HEK293 (cell line): ENCODE measurements around the gene PLEKHA4.

Experiments
- BCL11B ChIP-seq: fragments of 450-650 bp; formaldehyde crosslinking; IDR thresholded peaks from 2 replicates; pipeline ENCODE4 v1.5.1; 2016; ENCODE audit warnings: low read depth, missing biosample characterization, missing genetic modification characterization
- FEZF1 ChIP-seq: fragments of 450-650 bp; formaldehyde crosslinking; IDR thresholded peaks from 2 replicates; pipeline ENCODE4 v1.5.1; 2016; ENCODE audit warnings: missing biosample characterization, missing genetic modification characterization
- KLF1 ChIP-seq: fragments of 450-650 bp; formaldehyde crosslinking; IDR thresholded peaks from 2 replicates; pipeline ENCODE4 v1.5.1; 2016; ENCODE audit warnings: missing biosample characterization, missing genetic modification characterization
- PRDM1 ChIP-seq: fragments of 450-650 bp; formaldehyde crosslinking; IDR thresholded peaks from 2 replicates; pipeline ENCODE4; 2016; ENCODE audit warnings: missing biosample characterization, missing genetic modification characterization
- SCRT1 ChIP-seq: fragments of 450-650 bp; formaldehyde crosslinking; IDR thresholded peaks from 2 replicates; pipeline ENCODE4 v1.5.1; 2016; ENCODE audit warnings: missing biosample characterization, missing genetic modification characterization, borderline replicate concordance
- TRIM28 ChIP-seq: IDR thresholded peaks from 2 replicates; pipeline ENCODE4 v1.6.1; 2011; ENCODE audit warnings: low read length, control low read depth, borderline replicate concordance
- YY1 ChIP-seq: fragments of 450-650 bp; formaldehyde crosslinking; IDR thresholded peaks from 2 replicates; pipeline ENCODE4 v1.5.1; 2018; ENCODE audit warnings: missing biosample characterization, missing genetic modification characterization
- ZBTB17 ChIP-seq: fragments of 450-650 bp; formaldehyde crosslinking; IDR thresholded peaks from 2 replicates; pipeline ENCODE4 v1.5.1; 2016; ENCODE audit warnings: missing biosample characterization, missing genetic modification characterization
- ZBTB8A ChIP-seq: fragments of 450-650 bp; formaldehyde crosslinking; IDR thresholded peaks from 2 replicates; pipeline ENCODE4 v1.5.1; 2016; ENCODE audit warnings: missing biosample characterization, missing genetic modification characterization
- ZFP37 ChIP-seq: fragments of 450-650 bp; formaldehyde crosslinking; IDR thresholded peaks from 2 replicates; pipeline ENCODE4 v1.5.1; 2016; ENCODE audit warnings: missing biosample characterization, missing genetic modification characterization
- ZFP41 ChIP-seq: fragments of 450-650 bp; formaldehyde crosslinking; IDR thresholded peaks from 2 replicates; pipeline ENCODE4 v1.5.1; 2016; ENCODE audit warnings: missing biosample characterization, missing genetic modification characterization, borderline replicate concordance
- ZNF2 ChIP-seq: fragments of 450-650 bp; formaldehyde crosslinking; IDR thresholded peaks from 2 replicates; pipeline ENCODE4 v1.5.1; 2016; ENCODE audit warnings: missing biosample characterization, missing genetic modification characterization
- ZNF221 ChIP-seq: fragments of 450-650 bp; formaldehyde crosslinking; IDR thresholded peaks from 2 replicates; pipeline ENCODE4 v1.5.1; 2017; ENCODE audit warnings: missing biosample characterization, missing genetic modification characterization, borderline replicate concordance
- ZNF239 ChIP-seq: fragments of 450-650 bp; formaldehyde crosslinking; IDR thresholded peaks from 2 replicates; pipeline ENCODE4 v1.5.1; 2016; ENCODE audit warnings: missing biosample characterization, missing genetic modification characterization
- ZNF26 ChIP-seq: fragments of 450-650 bp; formaldehyde crosslinking; IDR thresholded peaks from 2 replicates; pipeline ENCODE4 v1.5.1; 2016; ENCODE audit warnings: missing biosample characterization, missing genetic modification characterization
- ZNF302 ChIP-seq: fragments of 450-650 bp; formaldehyde crosslinking; IDR thresholded peaks from 2 replicates; pipeline ENCODE4 v1.5.1; 2016; ENCODE audit warnings: missing biosample characterization, missing genetic modification characterization, low read depth
- ZNF362 ChIP-seq: fragments of 450-650 bp; formaldehyde crosslinking; IDR thresholded peaks from 2 replicates; pipeline ENCODE4 v1.5.1; 2016; ENCODE audit warnings: missing biosample characterization, missing genetic modification characterization
- ZNF473 ChIP-seq: fragments of 450-650 bp; formaldehyde crosslinking; IDR thresholded peaks from 2 replicates; pipeline ENCODE4 v1.5.1; 2017; ENCODE audit warnings: missing biosample characterization, missing genetic modification characterization
- ZNF580 ChIP-seq: fragments of 450-650 bp; formaldehyde crosslinking; IDR thresholded peaks from 2 replicates; pipeline ENCODE4 v1.5.1; 2016; ENCODE audit warnings: missing biosample characterization, missing genetic modification characterization
- ZNF621 ChIP-seq: fragments of 450-650 bp; formaldehyde crosslinking; IDR thresholded peaks from 2 replicates; pipeline ENCODE4 v1.5.1; 2017; ENCODE audit warnings: missing biosample characterization, missing genetic modification characterization
- ZNF623 ChIP-seq: fragments of 450-650 bp; formaldehyde crosslinking; IDR thresholded peaks from 2 replicates; pipeline ENCODE4 v1.5.1; 2016; ENCODE audit warnings: missing biosample characterization, missing genetic modification characterization
- ZNF660 ChIP-seq: fragments of 450-650 bp; IDR thresholded peaks from 2 replicates; pipeline ENCODE4 v1.5.1; 2018; ENCODE audit warnings: missing biosample characterization, mild to moderate bottlenecking, missing genetic modification characterization
- ZNF704 ChIP-seq: fragments of 450-650 bp; formaldehyde crosslinking; IDR thresholded peaks from 2 replicates; pipeline ENCODE4 v1.5.1; 2016; ENCODE audit warnings: missing biosample characterization, missing genetic modification characterization
- ZNF707 ChIP-seq: fragments of 450-650 bp; formaldehyde crosslinking; IDR thresholded peaks from 2 replicates; pipeline ENCODE4 v1.5.1; 2016; ENCODE audit warnings: missing biosample characterization, missing genetic modification characterization
- ZNF76 ChIP-seq: fragments of 450-650 bp; formaldehyde crosslinking; IDR thresholded peaks from 2 replicates; pipeline ENCODE4; 2016; ENCODE audit warnings: low read depth, missing biosample characterization, missing genetic modification characterization, borderline replicate concordance
- ZNF776 ChIP-seq: fragments of 450-650 bp; formaldehyde crosslinking; IDR thresholded peaks from 2 replicates; pipeline ENCODE4 v1.5.0; 2017; ENCODE audit warnings: missing biosample characterization, missing genetic modification characterization, borderline replicate concordance
- ZNF843 ChIP-seq: fragments of 450-650 bp; formaldehyde crosslinking; IDR thresholded peaks from 2 replicates; pipeline ENCODE4 v1.5.1; 2016; ENCODE audit warnings: missing biosample characterization, missing genetic modification characterization
- ZSCAN16 ChIP-seq: fragments of 450-650 bp; formaldehyde crosslinking; IDR thresholded peaks from 2 replicates; pipeline ENCODE4 v1.5.1; 2016; ENCODE audit warnings: missing biosample characterization, missing genetic modification characterization
- TF ChIP-seq, protein P1 (sequence below): fragments of 450-650 bp; formaldehyde crosslinking; IDR thresholded peaks from 2 replicates; pipeline ENCODE4 v1.5.1; 2017; ENCODE audit warnings: missing biosample characterization, mild to moderate bottlenecking, missing genetic modification characterization, moderate library complexity
- TF ChIP-seq, protein P2 (sequence below): fragments of 450-650 bp; formaldehyde crosslinking; IDR thresholded peaks from 2 replicates; pipeline ENCODE4 v1.5.1; 2016; ENCODE audit warnings: missing biosample characterization, missing genetic modification characterization
- TF ChIP-seq, protein P3 (sequence below): fragments of 450-650 bp; formaldehyde crosslinking; IDR thresholded peaks from 2 replicates; pipeline ENCODE4 v1.5.1; 2016; ENCODE audit warnings: missing biosample characterization, missing genetic modification characterization, borderline replicate concordance

Gene PLEKHA4

GRCh38 chr19:48795055-48795684, 73.2 kb downstream of the PLEKHA4 start (continued):
- TF ChIP-seq ZNF704 (tag by site-specific recombination) (no peak), ZFP37 (tag by site-specific recombination) (0 out of 2 replicates have a peak, but pooled peaks have one; percentile 84), ZNF621 (tag by site-specific recombination) (no peak), ZNF843 (tag by site-specific recombination) (peak; percentile 67), KLF1 (tag by site-specific recombination) (peak; percentile 11; the same call in 1 of the 2 replicates), ZNF26 (no peak), BCL11B (tag by site-specific recombination) (no peak; the same call in 1 of the 2 replicates), PRDM1 (tag by site-specific recombination) (no peak), ZNF660 (tag by site-specific recombination) (peak; percentile 52; the same call in 1 of the 2 replicates), ZNF362 (tag by site-specific recombination) (no peak), ZNF221 (tag by site-specific recombination) (no peak), ZSCAN16 (tag by site-specific recombination) (no peak), ZNF302 (tag by site-specific recombination) (no peak), ZNF76 (peak; percentile 100), FEZF1 (tag by site-specific recombination) (peak; percentile 81), ZFP41 (tag by site-specific recombination) (no peak), ZNF776 (tag by site-specific recombination) (no peak), ZNF707 (tag by site-specific recombination) (no peak), ZNF623 (no peak), TRIM28 (peak; percentile 40; the same call in 1 of the 2 replicates), ZNF2 (tag by site-specific recombination) (peak; percentile 87; the same call in 1 of the 2 replicates), ZNF580 (tag by site-specific recombination) (0 out of 2 replicates have a peak, but pooled peaks have one; percentile 41), ZBTB17 (tag by site-specific recombination) (peak; percentile 100), SCRT1 (tag by site-specific recombination) (no peak), ZNF239 (tag by site-specific recombination) (0 out of 2 replicates have a peak, but pooled peaks have one; percentile 15), ZNF473 (tag by site-specific recombination) (no peak), YY1 (tag by site-specific recombination) (peak; percentile 41; the same call in 1 of the 2 replicates), ZBTB8A (tag by site-specific recombination) (peak; percentile 50; the same call in 1 of the 2 replicates)
- TF ChIP-seq, protein P1, sequence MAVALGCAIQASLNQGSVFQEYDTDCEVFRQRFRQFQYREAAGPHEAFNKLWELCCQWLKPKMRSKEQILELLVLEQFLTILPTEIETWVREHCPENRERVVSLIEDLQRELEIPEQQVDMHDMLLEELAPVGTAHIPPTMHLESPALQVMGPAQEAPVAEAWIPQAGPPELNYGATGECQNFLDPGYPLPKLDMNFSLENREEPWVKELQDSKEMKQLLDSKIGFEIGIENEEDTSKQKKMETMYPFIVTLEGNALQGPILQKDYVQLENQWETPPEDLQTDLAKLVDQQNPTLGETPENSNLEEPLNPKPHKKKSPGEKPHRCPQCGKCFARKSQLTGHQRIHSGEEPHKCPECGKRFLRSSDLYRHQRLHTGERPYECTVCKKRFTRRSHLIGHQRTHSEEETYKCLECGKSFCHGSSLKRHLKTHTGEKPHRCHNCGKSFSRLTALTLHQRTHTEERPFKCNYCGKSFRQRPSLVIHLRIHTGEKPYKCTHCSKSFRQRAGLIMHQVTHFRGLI = no peak
- TF ChIP-seq, protein P2, sequence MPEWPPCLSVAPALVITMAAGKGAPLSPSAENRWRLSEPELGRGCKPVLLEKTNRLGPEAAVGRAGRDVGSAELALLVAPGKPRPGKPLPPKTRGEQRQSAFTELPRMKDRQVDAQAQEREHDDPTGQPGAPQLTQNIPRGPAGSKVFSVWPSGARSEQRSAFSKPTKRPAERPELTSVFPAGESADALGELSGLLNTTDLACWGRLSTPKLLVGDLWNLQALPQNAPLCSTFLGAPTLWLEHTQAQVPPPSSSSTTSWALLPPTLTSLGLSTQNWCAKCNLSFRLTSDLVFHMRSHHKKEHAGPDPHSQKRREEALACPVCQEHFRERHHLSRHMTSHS = no peak
- TF ChIP-seq, protein P3, sequence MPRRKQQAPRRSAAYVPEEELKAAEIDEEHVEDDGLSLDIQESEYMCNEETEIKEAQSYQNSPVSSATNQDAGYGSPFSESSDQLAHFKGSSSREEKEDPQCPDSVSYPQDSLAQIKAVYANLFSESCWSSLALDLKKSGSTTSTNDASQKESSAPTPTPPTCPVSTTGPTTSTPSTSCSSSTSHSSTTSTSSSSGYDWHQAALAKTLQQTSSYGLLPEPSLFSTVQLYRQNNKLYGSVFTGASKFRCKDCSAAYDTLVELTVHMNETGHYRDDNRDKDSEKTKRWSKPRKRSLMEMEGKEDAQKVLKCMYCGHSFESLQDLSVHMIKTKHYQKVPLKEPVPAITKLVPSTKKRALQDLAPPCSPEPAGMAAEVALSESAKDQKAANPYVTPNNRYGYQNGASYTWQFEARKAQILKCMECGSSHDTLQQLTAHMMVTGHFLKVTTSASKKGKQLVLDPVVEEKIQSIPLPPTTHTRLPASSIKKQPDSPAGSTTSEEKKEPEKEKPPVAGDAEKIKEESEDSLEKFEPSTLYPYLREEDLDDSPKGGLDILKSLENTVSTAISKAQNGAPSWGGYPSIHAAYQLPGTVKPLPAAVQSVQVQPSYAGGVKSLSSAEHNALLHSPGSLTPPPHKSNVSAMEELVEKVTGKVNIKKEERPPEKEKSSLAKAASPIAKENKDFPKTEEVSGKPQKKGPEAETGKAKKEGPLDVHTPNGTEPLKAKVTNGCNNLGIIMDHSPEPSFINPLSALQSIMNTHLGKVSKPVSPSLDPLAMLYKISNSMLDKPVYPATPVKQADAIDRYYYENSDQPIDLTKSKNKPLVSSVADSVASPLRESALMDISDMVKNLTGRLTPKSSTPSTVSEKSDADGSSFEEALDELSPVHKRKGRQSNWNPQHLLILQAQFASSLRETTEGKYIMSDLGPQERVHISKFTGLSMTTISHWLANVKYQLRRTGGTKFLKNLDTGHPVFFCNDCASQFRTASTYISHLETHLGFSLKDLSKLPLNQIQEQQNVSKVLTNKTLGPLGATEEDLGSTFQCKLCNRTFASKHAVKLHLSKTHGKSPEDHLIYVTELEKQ (tag by site-specific recombination) = no peak
